Measurements from ENCODE around the gene SPOCK1.

SPOCK1 gene

GRCh38 chr5:137145721-137146120, 353.4 kb downstream of the SPOCK1 start:
- ChIA-PET POLR2A (no interaction called here), CTCF (no interaction called here)
- no peak for DNase-seq (ENCODE audit: extremely low spot score)

GRCh38 chr5:137144656-137145055, 354.5 kb downstream of the SPOCK1 start:
- no peak for DNase-seq (ENCODE audit: extremely low spot score)
- CTCF ChIA-PET, result interaction anchor here (0.8 kb wide), 1 partner anchor 17 kb away, joined by 3 read pairs; no protein-coding TSS in a partner anchor
- no peak for TF ChIP-seq CTCF (IDR thresholded peaks at IDR 0.05; ENCODE audit: control extremely low read depth, extremely low read depth, low read depth, missing control alignments)
- POLR2A ChIA-PET, result no interaction called here

More at GRCh38 chr5:137145721-137146120, 353.4 kb downstream of the SPOCK1 start:
- no peak for TF ChIP-seq CTCF (IDR thresholded peaks at IDR 0.05; ENCODE audit: control extremely low read depth, extremely low read depth, low read depth, missing control alignments)

- ChIA-PET POLR2A (no interaction called here), CTCF (interaction anchor here (1.3 kb wide), 1 partner anchor 13 kb away, joined by 3 read pairs; no protein-coding TSS in a partner anchor)
- TF ChIP-seq CTCF (IDR thresholded peaks at IDR 0.05; ENCODE audit: control extremely low read depth, extremely low read depth, low read depth, missing control alignments), result no peak
- no peak for DNase-seq (ENCODE audit: extremely low spot score)
Measured at GRCh38 chr5:137142764-137143605, 356.1 kb downstream of the SPOCK1 start.

GRCh38 chr5:137142346-137142745, 356.8 kb downstream of the SPOCK1 start:
- TF ChIP-seq CTCF (IDR thresholded peaks at IDR 0.05; ENCODE audit: control extremely low read depth, extremely low read depth, low read depth, missing control alignments), result no peak
- CTCF ChIA-PET, result interaction anchor here (1.3 kb wide), 1 partner anchor 12 kb away, joined by 3 read pairs; no protein-coding TSS in a partner anchor
- POLR2A ChIA-PET, result no interaction called here
- no peak for DNase-seq (ENCODE audit: extremely low spot score)

- no peak for DNase-seq (ENCODE audit: extremely low spot score)
- CTCF ChIA-PET, result interaction anchor here (1.3 kb wide), 1 partner anchor 12 kb away, joined by 3 read pairs; no protein-coding TSS in a partner anchor
- POLR2A ChIA-PET, result no interaction called here
- no peak for TF ChIP-seq CTCF (IDR thresholded peaks at IDR 0.05; ENCODE audit: control extremely low read depth, extremely low read depth, low read depth, missing control alignments)
Measured at GRCh38 chr5:137141779-137142178, 357.3 kb downstream of the SPOCK1 start.

- POLR2A ChIA-PET, result no interaction called here
- CTCF ChIA-PET, result no interaction called here
- no peak for DNase-seq (ENCODE audit: extremely low spot score)
- no peak for TF ChIP-seq CTCF (IDR thresholded peaks at IDR 0.05; ENCODE audit: control extremely low read depth, extremely low read depth, low read depth, missing control alignments)
Measured at GRCh38 chr5:137136991-137137632, 362.0 kb downstream of the SPOCK1 start.

All from GM10248 (cell line).